Measurements from ENCODE around the gene SLC2A4RG. TPM values are rescaled to one million over a fixed set of nuclear protein-coding genes. Genes with fewer than 3 reads are reported as not detected.

The SLC2A4RG gene
- total RNA-seq, 1 donor from 2014 or later = 12.0 TPM

DNA sequence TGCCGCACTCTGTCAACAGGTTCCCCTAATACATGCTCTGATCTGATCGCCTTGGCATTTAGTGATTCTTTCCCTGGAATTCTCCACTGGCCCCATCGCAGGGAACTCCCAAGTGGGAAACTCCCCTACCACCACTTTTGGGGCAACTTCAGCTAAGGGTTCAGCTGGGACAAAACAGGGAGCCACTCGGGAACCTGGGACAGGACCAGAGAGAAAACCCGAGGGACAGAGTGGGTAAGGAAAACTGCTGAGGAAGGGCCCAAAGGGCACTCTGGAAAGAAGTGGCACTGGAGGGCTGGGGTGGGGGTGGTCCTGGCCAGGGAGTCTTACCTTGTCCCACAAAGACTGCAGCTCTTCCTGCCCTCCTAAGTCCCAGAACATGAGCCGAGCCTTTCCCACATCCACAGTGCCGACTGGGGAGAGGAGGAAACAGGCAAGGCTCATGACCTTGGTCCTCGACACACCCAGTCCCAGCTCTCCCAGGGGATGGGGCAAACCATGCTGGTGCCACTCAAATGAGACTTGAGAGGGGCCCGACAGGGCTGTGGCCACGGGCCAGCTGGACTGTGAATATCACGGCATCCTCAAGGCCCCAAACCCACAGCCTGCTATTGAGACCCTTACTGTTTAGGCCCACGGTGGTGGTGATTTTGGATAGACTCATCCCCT, 33.4 kb upstream of the SLC2A4RG start:
- Histone ChIP-seq H3K36me3 (peaks cover 5% of the 10 kb centered on the region), H4K20me1 (ENCODE audit: low read depth) (peaks cover 22% of the 10 kb centered on the region), H3K27me3 (no peaks in the 10 kb centered on the region), H3K9me3 (ENCODE audit: low read depth) (no peaks in the 10 kb centered on the region), H3F3A (ENCODE audit: low read depth) (no peaks in the 10 kb centered on the region), H3K4me3 (peak overlapping the region; percentile 79), H3K4me1 (peaks cover 6% of the 10 kb centered on the region), H3K9ac (no peak overlapping the region), H2AFZ (replicated peaks) (no peak overlapping the region), H3K27ac (no peak overlapping the region), H3K79me2 (ENCODE audit: low read depth) (peaks cover 52% of the 10 kb centered on the region), H3K4me2 (peak overlapping the region; percentile 100)
- Mint-ChIP-seq H3K9me3 (no peaks in the 10 kb centered on the region), H3K36me3 (peaks cover 22% of the 10 kb centered on the region), H3K27me3 (ENCODE audit: insufficient read depth, low read depth) (peaks cover 5% of the 10 kb centered on the region), H3K4me1 (peaks cover 22% of the 10 kb centered on the region), H3K27ac (no peak overlapping the region), H3K4me3 (peak overlapping the region; percentile 92)
- no peak for DNase-seq (ENCODE audit: low spot score)
- TF ChIP-seq EZH2 (IDR thresholded peaks at IDR 0.05) (no peak), EZH2phosphoT487 (IDR thresholded peaks at IDR 0.05) (no peak)
- TF ChIP-seq, protein P1, sequence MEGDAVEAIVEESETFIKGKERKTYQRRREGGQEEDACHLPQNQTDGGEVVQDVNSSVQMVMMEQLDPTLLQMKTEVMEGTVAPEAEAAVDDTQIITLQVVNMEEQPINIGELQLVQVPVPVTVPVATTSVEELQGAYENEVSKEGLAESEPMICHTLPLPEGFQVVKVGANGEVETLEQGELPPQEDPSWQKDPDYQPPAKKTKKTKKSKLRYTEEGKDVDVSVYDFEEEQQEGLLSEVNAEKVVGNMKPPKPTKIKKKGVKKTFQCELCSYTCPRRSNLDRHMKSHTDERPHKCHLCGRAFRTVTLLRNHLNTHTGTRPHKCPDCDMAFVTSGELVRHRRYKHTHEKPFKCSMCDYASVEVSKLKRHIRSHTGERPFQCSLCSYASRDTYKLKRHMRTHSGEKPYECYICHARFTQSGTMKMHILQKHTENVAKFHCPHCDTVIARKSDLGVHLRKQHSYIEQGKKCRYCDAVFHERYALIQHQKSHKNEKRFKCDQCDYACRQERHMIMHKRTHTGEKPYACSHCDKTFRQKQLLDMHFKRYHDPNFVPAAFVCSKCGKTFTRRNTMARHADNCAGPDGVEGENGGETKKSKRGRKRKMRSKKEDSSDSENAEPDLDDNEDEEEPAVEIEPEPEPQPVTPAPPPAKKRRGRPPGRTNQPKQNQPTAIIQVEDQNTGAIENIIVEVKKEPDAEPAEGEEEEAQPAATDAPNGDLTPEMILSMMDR (IDR thresholded peaks at IDR 0.05) = no peak

DNA sequence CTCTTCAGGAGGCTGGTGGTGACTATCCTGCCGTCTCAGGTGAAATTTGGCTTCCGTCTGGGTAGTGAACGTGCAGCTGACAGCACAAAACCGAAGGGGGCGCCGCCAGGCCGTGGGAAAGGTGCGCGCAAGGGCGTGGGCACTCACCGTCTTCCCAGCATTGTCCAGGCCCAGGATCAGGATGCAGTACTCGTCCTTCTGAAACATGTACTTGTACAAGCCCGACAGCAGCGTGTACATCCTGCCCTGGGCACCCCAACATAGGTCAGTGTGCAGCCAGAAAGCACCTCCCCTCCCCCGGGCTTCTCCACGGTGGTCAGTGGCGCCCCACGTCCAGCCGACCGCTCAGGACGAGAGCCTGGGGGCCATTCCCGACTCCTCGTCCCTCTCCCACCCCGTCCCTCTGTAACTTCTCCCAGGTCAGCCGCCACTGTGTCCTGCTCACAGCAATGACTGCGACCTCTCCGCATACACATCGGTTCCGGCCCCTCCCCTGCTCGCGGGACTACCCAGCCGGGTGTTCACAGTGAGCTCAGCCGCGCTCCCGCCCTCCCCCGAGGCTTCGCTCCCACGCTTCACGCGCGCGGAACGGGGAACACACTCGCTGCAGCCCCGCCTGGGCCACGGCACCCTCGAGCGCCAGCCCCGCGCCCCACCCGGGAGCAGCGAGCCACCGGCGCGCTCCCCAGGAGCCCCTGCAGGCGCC, 32.6 kb upstream of the SLC2A4RG start:
- H3K36me3 ChIP-seq = peaks cover 14% of the 10 kb centered on the region

DNA sequence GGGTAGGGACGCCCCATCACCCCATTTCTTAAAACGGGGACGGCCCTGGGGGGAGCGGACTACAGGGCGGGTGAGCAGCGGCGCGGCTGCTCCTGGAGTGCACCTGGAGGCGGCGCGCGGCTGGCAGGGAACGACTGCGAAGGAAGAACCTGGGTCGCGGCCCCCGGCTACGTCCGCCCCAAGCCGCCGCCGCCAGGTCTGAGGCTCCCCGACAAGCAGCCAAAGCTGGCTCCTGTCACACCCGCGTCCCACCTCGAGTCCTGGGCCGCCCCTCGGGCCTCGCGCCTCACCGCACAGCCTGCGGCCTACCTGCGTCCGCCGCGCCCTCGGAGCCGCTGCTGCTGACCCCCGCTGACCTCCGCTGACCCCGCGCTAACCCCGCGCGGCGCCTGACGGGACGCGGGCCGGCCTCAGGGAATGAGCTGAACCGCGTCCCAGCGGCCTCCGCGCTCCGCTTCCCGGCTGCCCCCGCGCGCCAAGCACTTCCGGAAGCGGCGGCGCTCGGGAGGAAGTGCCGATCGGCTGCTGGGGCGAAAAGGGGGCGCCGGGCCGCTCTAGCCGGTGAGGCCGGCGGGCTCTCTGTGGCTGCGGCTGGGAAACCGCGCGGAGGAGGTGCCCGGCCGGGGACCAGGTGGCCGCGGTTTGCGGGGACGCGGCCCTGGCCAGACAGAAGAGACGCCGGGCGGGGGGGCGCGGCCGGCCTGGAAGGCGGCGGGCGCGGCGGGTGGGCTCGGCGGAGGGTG, 31.8 kb upstream of the SLC2A4RG start, which contains the start of the genes ARFRP1 and ZGPAT:
TSS of gene ARFRP1 (minus strand) at position 419 of the 743 bp plus-strand sequence. CDS start 885 bp downstream, outside the sequence.
TSS of gene ZGPAT (plus strand) at position 482 of the 743 bp plus-strand sequence. CDS start 542 bp downstream, outside the sequence.
- Mint-ChIP-seq H3K27ac (peak within 1 kb of the TSS; percentile 24), H3K9me3 (peaks cover 6% of the 10 kb centered on the region), H3K4me1 (peaks cover 22% of the 10 kb centered on the region), H3K27me3 (ENCODE audit: insufficient read depth, low read depth) (peaks cover 5% of the 10 kb centered on the region), H3K36me3 (peaks cover 37% of the 10 kb centered on the region), H3K4me3 (peak within 1 kb of the TSS; percentile 92)
- Histone ChIP-seq H3K9ac (peak within 1 kb of the TSS; percentile 76), H3K4me3 (peak within 1 kb of the TSS; percentile 79), H2AFZ (replicated peaks) (no peak within 1 kb of the TSS), H3K27me3 (no peaks in the 10 kb centered on the region), H4K20me1 (ENCODE audit: low read depth) (peaks cover 22% of the 10 kb centered on the region), H3K36me3 (peaks cover 20% of the 10 kb centered on the region), H3K4me1 (peaks cover 6% of the 10 kb centered on the region), H3K4me2 (peak within 1 kb of the TSS; percentile 100), H3K79me2 (ENCODE audit: low read depth) (peaks cover 68% of the 10 kb centered on the region), H3F3A (ENCODE audit: low read depth) (no peaks in the 10 kb centered on the region), H3K9me3 (ENCODE audit: low read depth) (no peaks in the 10 kb centered on the region), H3K27ac (no peak within 1 kb of the TSS)
- peak; percentile 95 for DNase-seq (ENCODE audit: low spot score)
- TF ChIP-seq, protein P1 (IDR thresholded peaks at IDR 0.05) = no peak
- TF ChIP-seq EZH2phosphoT487 (IDR thresholded peaks at IDR 0.05) = peak; percentile 30

More for the DNA sequence above, 32.6 kb upstream of the SLC2A4RG start:
- Histone ChIP-seq H2AFZ (replicated peaks) (no peak overlapping the region), H3F3A (ENCODE audit: low read depth) (no peaks in the 10 kb centered on the region), H3K79me2 (ENCODE audit: low read depth) (peaks cover 61% of the 10 kb centered on the region), H3K9ac (peak overlapping the region; percentile 76), H3K27ac (no peak overlapping the region), H3K4me2 (peak overlapping the region; percentile 100), H3K4me1 (peaks cover 6% of the 10 kb centered on the region), H3K4me3 (peak overlapping the region; percentile 79), H3K9me3 (ENCODE audit: low read depth) (no peaks in the 10 kb centered on the region), H3K27me3 (no peaks in the 10 kb centered on the region), H4K20me1 (ENCODE audit: low read depth) (peaks cover 22% of the 10 kb centered on the region)
- peak; percentile 59 for DNase-seq (ENCODE audit: low spot score)
- no peaks in the 10 kb centered on the region for H3K9me3 Mint-ChIP-seq
- peaks cover 30% of the 10 kb centered on the region for H3K36me3 Mint-ChIP-seq
- peak overlapping the region; percentile 92 for H3K4me3 Mint-ChIP-seq
- peaks cover 22% of the 10 kb centered on the region for H3K4me1 Mint-ChIP-seq
- H3K27me3 Mint-ChIP-seq (ENCODE audit: insufficient read depth, low read depth) = peaks cover 5% of the 10 kb centered on the region
- H3K27ac Mint-ChIP-seq = peak overlapping the region; percentile 24
- TF ChIP-seq, protein P1 (IDR thresholded peaks at IDR 0.05) = peak; percentile 46
- no peak for TF ChIP-seq EZH2phosphoT487 (IDR thresholded peaks at IDR 0.05)
